Islet of Langerhans (tissue), 1 donor: ENCODE measurements around the gene NDRG4.
"Not testable (repeated sequence)": the region's sequence is repeated elsewhere in the genome, so short reads cannot be mapped to it uniquely, and the experiment has no call there.

Source experiments
- FAIRE-seq: peaks from one replicate; lab custom pipeline; 2011; peaks lifted over from hg19 to GRCh38; lab: Jason Lieb, UNC

Gene NDRG4

DNA sequence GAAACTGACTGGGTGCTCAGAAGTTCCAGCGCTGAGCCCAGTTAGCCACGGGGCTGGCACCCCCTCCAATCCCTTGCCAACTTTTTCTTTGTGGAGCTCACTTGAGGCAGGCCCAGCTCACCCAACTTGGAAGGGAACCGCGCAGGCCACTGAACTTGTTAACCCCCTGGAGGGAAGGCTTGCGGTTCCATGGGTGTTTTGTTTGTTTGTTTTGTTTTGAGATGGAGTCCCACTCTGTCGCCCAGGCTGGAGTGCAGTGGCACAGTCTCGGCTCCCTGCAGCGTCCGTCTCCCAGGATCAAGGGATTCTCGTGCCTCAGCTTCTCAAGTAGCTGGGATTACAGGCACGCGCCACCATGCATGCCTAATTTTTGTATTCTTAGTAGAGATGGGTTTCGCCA is 34.1 kb upstream of the NDRG4 start:
- no peak for FAIRE-seq

DNA sequence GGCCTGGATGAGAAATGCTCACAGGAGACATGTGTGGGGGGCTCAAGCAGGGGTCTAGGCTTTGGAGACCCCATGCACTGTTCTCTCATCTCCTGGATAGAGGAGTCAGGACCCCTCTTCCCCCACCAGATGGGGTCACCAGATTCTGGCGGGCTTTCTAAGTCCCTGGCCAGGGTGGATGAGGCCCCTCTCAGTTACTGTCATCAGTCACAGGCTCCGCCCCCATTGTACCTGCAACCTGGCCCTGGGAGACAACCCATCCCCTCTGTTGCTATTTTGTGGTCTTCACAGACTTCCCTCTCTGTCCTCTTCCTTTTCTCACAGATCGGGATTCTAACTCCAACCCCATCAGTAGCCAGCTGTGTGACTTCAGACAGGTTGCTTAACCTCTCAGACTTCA is 33.5 kb upstream of the NDRG4 start:
- FAIRE-seq, result no peak

DNA sequence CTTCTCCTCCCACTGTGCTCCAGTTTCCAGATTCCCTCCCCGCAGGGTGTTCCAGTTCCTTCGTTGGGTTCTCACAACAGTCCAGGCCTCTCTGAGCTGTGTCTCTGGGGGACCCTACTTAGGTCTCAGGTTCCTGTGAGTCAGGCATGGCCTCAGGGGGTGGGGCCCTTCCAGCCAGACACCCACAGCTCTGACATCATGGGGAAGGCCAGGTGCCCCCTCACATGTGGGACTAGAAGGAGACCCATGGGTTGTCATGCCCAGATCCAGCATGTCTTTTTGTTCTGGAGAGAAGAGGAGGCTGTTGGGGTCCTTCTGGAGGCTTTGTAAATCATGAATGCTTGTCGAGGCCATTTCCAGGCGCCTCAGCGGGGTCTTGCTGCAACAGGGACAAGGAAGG is 32.0 kb upstream of the NDRG4 start:
- FAIRE-seq, result no peak

DNA sequence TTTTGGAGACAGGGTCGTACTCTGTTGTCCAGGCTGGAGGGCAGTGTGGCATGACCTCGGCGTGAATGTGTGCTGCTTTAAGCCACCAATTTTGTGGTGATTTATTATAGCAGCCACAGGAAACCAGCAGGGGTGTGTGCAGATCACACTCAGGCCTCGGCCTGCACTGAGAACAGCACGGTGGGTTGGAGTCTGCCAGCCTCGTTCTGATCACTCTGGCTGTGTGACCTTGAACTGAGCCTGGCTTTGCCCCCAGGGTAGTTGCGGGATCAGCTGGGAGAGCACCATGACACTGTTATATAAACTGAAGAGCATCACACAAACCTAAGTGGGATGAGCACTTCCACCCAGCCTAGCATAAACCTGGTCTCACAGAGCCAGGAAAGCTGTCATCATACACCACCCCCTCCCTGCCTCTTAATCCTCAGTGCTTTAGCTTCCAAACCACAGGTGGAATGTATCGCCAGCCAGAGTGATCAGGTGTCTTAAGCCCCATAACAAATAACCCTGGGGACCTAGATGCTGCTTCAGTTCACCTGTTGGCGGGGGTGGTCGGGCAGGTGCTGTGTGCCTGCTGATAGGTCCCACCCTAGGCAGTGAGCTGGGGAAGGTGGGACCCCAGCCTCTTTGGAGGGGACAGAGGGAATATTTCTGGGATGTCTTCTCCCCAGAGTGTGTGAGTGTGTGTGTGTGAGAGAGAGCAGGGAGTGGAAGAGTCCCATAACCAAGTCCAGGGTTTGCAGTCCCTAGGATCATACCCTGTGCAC is 28.6 kb upstream of the NDRG4 start:
- no peak for FAIRE-seq

DNA sequence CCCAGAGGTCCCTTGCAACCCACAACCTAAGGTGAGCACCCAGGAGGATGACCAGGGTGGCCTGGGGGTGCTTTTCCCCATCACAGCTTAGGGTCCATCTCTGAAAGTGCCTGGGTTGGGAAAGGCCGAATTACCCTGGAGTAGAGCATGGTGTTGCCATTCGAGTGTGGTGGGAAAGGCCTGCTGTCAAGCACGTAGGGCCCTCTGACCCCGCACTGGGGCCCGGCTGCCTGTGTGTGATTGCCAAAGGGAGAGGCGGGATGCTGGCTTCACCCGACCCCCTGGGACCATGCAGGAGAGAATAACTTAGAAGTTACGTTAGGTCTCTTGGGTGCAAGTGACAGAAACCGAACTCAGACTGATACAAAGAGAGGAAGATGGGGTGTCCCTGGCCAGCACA is 27.7 kb upstream of the NDRG4 start:
- FAIRE-seq, result no peak

DNA sequence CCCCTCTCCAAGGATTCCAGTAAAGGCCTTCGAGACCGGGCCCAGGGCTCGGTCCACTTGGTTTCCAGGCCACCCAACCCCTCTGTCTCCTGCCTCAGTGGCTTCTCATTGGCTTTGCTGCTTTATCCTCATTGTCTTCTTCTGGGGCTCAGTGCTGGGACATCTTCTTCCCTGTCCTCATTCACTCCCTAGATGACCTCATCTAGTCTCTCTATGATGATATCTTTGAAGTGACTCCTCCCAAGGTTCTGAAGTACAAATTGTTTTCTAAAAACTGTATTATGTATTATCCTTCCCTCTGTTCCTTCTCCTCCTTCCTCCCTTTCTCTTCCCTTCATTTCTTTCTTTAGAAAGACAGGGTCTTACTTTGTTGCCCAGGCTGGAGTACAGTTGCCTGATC is 27.1 kb upstream of the NDRG4 start:
- no peak for FAIRE-seq

DNA sequence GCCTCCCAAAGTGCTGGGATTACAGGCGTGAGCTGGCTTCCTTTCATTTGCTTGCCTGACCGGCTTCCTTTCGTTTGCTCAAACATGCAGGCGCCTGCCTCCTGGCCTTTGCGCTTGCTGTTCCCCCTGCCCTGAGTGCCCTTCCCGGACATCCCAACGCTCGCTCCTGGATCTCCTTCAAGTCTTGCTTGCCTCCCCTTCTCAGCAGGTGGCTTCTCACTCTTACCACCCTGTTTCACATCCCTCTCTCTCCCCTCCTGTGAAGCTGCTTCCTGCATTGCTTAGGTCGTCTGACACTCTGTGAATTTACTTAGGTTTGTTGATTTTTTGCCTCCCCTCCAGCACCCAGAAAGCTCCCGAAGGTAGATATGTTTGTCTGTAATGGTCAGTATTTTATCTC is 25.6 kb upstream of the NDRG4 start:
- FAIRE-seq, result no peak

DNA sequence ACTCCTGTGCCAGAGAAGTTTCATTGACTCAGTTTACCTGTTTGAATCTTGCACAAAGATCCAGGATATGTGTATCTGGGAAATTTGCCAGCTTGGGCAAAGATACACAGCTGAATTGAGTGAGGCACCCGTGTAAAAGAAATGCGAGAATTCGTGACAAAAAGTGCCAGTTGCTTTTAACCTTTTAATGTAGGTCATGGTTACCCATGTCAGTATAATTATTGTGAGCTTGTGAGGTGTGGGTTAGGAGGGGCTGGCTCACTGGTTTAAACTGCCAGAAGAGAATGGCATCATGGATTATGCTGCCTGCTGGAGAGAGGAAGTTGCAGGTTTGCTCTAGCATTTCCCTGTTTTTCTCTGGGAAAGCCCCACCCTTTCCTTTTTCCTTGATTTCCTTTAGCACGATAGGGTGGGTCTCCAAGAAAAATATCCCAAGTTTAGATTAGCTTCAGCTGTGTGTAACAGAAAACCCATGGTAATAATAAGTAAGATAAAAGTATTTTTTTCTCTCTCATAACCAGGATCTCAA is 24.8 kb upstream of the NDRG4 start:
- no peak for FAIRE-seq

DNA sequence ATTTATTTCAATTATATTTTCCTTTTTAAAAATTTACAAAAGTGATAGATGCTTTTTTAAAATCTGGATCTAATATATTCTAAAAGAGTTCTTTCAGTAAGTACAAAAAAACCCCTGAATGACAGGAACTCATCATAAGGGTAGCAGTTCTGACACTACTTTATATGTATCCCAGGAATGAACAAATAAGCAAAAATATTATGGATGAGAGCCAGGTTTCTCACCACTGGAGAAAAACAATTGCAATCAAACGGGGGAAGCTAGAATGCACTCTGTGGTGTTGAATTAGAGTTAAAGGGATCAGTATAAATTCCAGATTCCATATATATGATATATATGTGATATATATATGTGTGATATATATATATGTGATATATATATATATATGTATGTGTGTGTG is 23.2 kb upstream of the NDRG4 start:
- FAIRE-seq, result no peak

DNA sequence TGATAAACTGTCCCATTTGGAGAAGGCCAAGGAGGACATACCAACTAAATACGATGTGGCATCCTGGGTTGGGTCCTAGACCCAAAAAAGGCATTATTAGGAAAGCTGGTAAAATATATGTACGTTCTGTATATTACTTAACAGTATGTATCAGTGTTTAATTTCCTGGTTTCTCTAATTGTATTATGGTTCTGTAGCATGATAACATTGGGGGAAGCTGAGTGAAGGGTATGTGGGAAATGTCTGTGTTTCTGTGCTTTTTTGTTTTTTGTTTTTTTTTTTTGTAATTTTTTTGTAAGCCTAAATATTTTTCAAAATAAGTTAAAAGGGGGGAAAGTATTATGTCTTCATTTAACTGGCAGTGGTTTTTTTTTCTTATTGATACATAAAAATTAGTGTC is 21.5 kb upstream of the NDRG4 start:
- FAIRE-seq, result no peak

DNA sequence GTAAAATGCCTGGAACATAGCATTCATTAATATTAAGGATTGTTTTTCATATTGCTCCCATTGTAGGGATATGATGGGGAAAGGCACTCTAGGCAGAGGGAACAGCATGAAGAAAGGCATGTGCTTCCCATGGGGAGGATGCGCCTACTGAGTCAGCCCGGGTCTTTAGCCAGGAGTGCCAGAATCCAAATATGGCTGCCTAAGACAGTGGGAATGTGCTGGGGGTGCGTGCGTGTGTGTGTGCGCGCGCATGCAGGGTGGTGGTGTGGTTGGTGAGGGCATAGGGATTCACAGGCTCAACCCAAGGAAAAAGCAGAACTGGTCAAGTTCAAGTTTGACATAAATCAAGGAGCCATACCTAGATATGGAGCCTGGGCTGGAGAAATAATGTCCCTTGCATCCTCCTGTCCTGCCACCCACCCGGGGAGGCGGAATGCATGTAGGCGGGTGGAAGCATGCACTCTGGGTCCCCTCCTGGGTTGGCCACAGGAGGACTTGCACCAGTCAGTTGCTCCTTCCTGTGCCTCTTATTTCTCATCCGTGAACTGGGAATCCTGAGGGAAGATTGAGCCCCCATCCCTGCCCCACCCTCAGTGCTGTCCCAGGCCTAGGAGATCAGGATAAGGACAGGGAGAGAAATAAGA is 18.6 kb upstream of the NDRG4 start:
- no peak for FAIRE-seq

DNA sequence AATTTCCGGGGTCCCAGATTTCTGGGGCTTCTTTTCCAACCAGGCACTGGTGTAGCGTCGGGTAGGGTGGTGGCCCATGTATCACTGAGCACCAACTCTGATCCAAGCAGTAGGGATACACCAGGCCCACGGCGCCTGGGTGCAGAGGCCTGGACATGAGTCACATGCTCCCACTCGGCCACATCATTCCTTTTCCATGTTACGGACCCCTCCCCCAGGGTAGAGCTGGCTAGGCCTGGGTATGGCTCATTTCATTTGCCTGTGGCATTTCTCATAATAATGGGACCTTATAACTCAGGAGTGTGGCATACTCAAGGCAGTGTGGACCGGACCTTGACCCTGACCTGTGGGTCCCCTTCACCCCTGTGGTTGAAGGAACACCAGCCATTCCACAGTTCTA is 18.0 kb upstream of the NDRG4 start:
- no peak for FAIRE-seq

DNA sequence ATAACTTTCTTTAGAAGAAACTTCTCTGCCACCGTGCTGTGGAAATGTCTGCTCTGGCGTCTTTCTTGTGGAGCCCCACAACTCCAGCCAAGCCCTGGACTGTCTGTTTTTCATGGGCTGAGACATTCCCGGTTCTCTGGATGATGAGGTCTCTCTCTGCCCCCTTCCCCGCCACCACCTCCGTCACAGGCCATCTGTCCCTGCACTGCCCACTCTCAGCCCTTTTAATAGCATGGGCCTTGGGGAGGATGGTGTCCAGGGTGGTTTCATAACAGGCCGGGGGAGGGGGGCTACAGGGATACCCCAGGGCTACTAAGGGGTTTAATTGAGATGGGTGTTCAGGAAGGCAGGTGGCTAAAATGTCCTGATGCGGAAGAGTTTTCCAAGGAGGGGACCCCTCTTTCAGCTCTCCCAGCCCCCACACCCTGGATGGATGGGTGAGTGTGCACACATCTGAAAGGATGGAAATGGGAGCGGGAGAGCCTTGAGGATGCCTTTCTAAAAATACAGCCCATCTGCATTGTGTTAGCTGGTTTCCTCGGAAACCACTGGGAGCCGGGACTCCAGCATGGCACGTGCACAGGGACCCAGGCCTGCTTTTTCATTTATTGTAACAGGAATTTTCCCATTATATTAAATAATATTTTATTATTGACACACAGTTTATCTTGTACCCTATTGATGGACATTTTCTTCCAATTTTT is 14.6 kb upstream of the NDRG4 start:
- FAIRE-seq, result no peak

DNA sequence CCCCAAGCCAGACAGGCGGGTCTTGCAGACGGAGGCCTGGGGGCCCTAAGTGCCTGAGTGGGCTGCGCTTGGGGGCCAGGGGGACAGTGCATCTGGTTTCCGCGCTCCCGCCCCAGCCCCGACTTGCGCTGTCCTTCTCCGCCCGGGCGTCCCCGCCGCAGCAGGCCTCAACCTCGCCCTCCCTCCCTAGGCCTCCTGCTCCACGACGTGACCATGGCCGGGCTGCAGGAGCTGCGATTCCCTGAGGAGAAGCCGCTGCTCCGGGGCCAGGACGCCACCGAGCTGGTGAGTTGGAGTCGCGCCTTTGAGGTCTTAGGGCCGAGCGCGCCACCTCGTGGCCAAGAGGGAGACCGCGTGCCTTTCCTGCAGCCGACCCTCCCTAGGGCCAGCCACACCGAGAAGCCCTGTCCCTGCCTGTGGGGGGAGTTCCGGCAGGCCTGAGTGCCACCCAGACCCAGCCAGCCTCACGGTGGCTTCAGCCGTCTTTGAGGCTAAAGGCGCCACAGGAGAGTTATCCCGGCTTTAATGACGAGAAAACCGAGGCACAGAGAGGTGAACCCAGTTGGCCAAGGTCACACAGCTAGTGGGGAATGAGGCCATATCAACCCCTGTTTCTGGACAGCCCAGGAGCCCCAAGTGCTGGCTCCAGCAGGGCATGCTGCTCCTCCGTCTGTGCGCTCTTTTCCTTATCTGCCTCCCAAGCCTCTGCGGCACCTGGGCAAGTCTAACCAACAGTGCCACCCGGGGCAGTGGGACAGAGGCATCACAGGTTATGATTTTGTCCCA is 12.2 kb upstream of the NDRG4 start:
- no peak for FAIRE-seq

DNA sequence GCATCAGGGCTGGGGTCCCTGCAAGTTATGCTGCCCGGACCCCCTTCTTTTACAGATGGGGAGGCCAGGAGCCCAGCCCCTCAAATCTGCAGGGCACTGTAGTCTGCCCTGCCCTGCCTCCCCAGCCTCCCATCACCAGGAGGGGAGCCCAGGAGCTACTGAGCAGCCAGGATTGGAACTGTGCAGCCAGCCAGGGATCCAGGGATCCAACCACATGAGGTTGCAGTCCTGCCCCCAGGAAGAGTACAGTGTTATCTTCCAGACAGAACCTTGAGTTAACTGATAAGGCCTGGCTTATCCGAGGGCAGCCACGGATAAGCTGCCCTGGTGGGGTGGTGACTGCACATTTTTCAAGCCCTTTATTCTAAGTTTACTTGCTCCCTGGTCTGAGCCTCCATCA is 11.4 kb upstream of the NDRG4 start:
- no peak for FAIRE-seq

DNA sequence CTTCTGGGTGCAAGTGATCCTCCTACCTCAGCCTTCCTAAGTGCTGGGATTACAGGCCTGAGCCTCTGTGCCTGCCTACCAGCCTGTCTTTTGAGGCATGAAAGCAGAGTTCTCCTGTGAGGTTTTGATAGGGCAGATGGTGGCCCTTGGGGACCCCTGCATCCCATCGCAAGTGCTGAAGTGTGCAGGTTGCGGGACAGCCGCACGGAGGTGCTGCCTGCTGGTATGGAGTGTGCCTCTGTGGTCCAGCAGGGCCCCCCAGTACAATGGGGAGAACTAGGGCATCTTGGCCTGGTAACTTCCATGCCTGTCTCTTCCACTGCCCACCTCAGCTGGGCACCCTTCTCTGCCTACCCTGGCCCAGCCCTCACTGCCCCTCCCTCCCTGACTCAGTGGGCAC is 9.9 kb upstream of the NDRG4 start:
- no peak for FAIRE-seq

DNA sequence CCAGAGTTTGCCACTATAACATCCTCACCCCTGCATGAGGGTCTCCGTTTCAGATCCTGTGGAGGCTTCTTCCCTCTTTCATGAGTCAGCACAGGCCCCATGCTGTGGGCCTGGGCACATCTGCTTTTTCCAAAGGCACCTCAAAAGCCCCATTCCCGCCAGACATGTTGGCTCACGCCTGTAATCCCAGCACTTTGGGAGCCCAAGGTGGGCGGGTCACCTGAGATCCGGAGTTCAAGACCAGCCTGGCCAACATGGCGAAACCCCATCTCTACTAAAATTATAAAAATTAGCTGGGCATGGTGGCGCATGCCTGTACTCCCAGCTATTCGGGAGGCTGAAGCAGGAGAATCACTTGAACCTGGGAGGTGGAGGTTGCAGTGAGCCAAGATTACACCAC is 9.4 kb upstream of the NDRG4 start:
- FAIRE-seq, result not testable (repeated sequence)

DNA sequence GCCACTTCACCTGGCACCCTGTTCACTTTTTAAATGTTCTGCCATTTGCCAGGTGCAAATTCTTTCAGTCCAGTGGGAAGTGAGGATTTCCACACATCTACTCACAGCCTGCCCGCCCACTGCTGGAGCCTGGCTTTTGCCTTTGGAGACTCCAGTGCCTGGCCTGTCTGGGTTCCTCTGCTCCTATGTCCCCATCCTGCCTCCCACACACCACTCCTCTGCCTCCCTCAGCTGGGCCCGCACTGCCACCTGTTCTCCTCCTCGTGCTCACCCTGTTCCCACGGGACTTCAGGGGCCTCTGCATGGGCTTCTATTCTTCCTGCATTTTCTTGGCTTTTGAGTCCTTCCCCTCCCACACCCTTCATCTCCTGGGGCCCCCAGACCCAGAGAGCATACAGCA is 7.9 kb upstream of the NDRG4 start:
- FAIRE-seq, result no peak

DNA sequence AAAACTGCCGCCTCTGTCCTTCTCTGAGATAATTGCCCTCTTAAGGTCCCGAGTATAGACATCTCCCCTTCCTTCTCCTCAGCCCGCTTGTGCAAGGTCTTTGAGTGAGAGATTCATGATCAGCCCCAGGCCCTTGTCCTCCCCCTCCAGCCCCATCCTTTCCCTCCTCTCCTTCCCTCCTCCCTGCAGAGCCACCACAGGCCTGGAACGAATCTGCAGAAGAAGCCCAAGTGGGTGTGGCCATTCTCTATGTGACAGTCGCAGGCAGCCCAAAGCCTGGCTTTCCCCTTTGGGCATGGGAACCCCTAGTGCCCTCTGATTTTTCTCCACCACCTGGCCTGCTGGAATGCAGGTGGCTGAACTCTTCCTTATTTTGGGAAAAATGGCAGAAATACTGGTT is 7.2 kb upstream of the NDRG4 start:
- no peak for FAIRE-seq

DNA sequence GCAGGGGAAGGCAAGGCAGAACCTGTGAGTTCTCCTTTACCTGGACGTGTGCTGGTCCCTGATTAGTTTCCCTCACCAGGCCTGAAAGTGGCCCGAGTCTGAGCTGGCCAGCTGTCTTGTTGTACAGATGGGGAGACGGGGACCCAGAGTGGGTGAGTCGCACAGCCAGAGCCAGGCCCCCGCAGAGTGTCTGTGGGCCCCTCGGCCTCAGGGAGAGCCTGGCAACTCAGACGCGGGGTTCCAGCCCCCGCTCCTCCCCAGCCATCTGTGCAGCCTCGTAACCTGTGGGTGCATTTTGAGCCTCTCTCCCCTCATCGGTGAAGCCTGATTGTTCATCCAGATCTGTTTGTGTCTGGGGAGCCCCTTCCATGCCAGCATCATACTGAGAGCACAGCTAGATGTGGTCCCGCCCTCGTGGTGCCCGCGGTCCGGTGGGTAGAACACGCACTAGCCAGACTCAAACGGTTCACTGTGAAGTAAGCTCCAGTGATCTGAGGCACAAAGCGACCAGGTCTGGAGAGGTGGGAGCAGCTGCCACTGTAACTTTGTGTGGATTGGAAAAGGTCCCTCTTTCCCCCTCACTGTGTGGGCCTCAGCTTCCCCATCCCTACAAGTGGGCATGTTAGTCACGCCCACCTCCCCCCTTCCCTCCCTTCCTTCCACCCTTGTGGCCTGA is 6.0 kb upstream of the NDRG4 start:
- no peak for FAIRE-seq

DNA sequence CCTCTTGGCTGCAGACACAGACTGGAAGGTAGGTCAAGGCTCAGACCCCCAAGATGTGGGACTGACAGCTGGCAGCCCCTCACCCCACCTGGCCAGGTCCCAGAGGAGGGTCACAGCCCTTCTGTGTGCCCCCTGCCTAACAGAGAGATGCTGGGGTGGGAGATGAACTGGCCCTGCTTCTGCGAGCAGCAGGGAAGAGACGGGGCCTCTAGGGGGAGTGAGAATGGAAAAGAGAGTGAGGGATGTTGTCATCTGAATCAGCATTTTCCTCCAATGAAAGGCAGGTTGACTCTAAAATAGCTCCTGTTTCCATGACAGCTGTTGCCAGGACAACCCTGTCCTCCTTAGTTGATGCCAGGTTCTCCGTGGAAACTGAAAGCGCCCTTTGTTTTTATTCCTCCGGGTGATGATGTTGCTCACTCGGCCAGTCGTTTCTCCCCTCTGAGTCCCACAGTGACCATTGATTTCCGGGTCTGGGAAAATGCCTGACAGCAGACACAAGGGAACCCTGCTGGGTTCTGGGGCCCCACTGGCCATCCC is 4.9 kb upstream of the NDRG4 start:
- peak; percentile 99 for FAIRE-seq
